Epithelial cell of proximal tubule (primary cell): Measurements from ENCODE around the gene SLC22A14. TPM values are rescaled to one million over a fixed set of nuclear protein-coding genes. Genes with fewer than 3 reads are reported as not detected.
"Not testable (repeated sequence)": the region's sequence is repeated elsewhere in the genome, so short reads cannot be mapped to it uniquely, and the experiment has no call there.

ENCODE experiments used
- DNase-seq: peaks from one replicate; pipeline ENCODE4 v3.0.0-alpha.2; 2011; ENCODE audit warnings: low read depth
- H3K4me3 ChIP-seq: 2 replicates; pipeline ENCODE4 v1.5.1; 2011; ENCODE audit warnings: low read depth, mild to moderate bottlenecking, low read length
- CTCF ChIP-seq: conservative IDR thresholded peaks from 2 replicates; pipeline ENCODE4 v1.5.1; 2012; ENCODE audit warnings: low read depth, mild to moderate bottlenecking, low read length
- total RNA-seq: library from RNA; depleted of rRNA; stranded (reverse); fragments of >200 nt; gene quantifications from 2 replicates; pipeline ENCODE4 v1.2.3, GENCODE V29; 2015

SLC22A14 gene
- total RNA-seq, 1 donor from 2014 or later = not detected

- no peak for TF ChIP-seq CTCF
- H3K4me3 ChIP-seq = no peak overlapping the region
- no peak for DNase-seq
These were observed 36.9 kb downstream of the SLC22A14 start for GRCh38 chr3:38318766-38319671.

- H3K4me3 ChIP-seq, DNase-seq: not testable (repeated sequence)
These were observed 38.5 kb downstream of the SLC22A14 start for GRCh38 chr3:38320638-38321037.

GRCh38 chr3:38323060-38323459, 41.0 kb downstream of the SLC22A14 start:
- no peak for TF ChIP-seq CTCF

GRCh38 chr3:38325256-38325655, 43.2 kb downstream of the SLC22A14 start:
- no peak for TF ChIP-seq CTCF
- H3K4me3 ChIP-seq = no peak overlapping the region
- no peak for DNase-seq

More at GRCh38 chr3:38323060-38323459, 41.0 kb downstream of the SLC22A14 start:
- DNase-seq = no peak
- H3K4me3 ChIP-seq = no peak overlapping the region

GRCh38 chr3:38327335-38328009, 45.4 kb downstream of the SLC22A14 start:
- H3K4me3 ChIP-seq = no peak overlapping the region
- no peak for DNase-seq
- TF ChIP-seq CTCF = no peak

- TF ChIP-seq CTCF = no peak
- no peak for DNase-seq
- no peak overlapping the region for H3K4me3 ChIP-seq
These were observed 49.3 kb downstream of the SLC22A14 start for GRCh38 chr3:38331257-38332022.

- no peak for TF ChIP-seq CTCF
- no peak overlapping the region for H3K4me3 ChIP-seq
- no peak for DNase-seq
These were observed 50.1 kb downstream of the SLC22A14 start for GRCh38 chr3:38332201-38332600.
